ENCODE data around the gene SRC.

Gene SRC

GRCh38 chr20:37378785-37379598 is 33.1 kb downstream of the SRC start:
- H3K9me3 ChIP-seq (ENCODE audit: control insufficient read depth in 2 of 2, low read length in 2 of 2): no peaks in the 10 kb centered on the region
- peaks cover 3 to 14% of the 10 kb centered on the region in 2 donors for H3K36me3 ChIP-seq (ENCODE audit: control insufficient read depth in 2 of 2, insufficient read depth in 2 of 2, low read length in 2 of 2)
- H3K27me3 ChIP-seq (ENCODE audit: control insufficient read depth in 1 of 2, insufficient read depth in 2 of 2, low read length in 2 of 2): no peaks in the 10 kb centered on the region
- H3K27ac ChIP-seq (ENCODE audit: low read length): no peak overlapping the region
- H3K4me3 ChIP-seq (ENCODE audit: low read length in 2 of 2): no peak overlapping the region
- peaks cover 2% of the 10 kb centered on the region for H3K4me1 ChIP-seq (ENCODE audit: control insufficient read depth, insufficient read depth, low read length)
- H3K9ac ChIP-seq (ENCODE audit: low read length in 2 of 2): no peak overlapping the region

GRCh38 chr20:37379967-37380828 is 34.3 kb downstream of the SRC start:
- H3K9ac ChIP-seq (ENCODE audit: low read length in 2 of 2): no peak overlapping the region
- H3K27ac ChIP-seq (ENCODE audit: low read length): no peak overlapping the region

GRCh38 chr20:37380864-37381579 is 35.1 kb downstream of the SRC start:
- H3K9ac ChIP-seq (ENCODE audit: low read length in 2 of 2): no peak overlapping the region
- H3K27ac ChIP-seq (ENCODE audit: low read length): no peak overlapping the region

More at GRCh38 chr20:37379967-37380828, 34.3 kb downstream of the SRC start:
- peaks cover 3 to 15% of the 10 kb centered on the region in 2 donors for H3K36me3 ChIP-seq (ENCODE audit: control insufficient read depth in 2 of 2, insufficient read depth in 2 of 2, low read length in 2 of 2)
- H3K4me3 ChIP-seq (ENCODE audit: low read length in 2 of 2): no peak overlapping the region
- peaks cover 9% of the 10 kb centered on the region for H3K4me1 ChIP-seq (ENCODE audit: control insufficient read depth, insufficient read depth, low read length)
- no peaks in the 10 kb centered on the region for H3K27me3 ChIP-seq (ENCODE audit: control insufficient read depth in 1 of 2, insufficient read depth in 2 of 2, low read length in 2 of 2)
- no peaks in the 10 kb centered on the region for H3K9me3 ChIP-seq (ENCODE audit: control insufficient read depth in 2 of 2, low read length in 2 of 2)

GRCh38 chr20:37381621-37382471 is 35.9 kb downstream of the SRC start:
- Histone ChIP-seq H3K27ac (ENCODE audit: low read length) (no peak overlapping the region), H3K9me3 (ENCODE audit: control insufficient read depth in 2 of 2, low read length in 2 of 2) (no peaks in the 10 kb centered on the region), H3K9ac (ENCODE audit: low read length in 2 of 2) (no peak overlapping the region), H3K4me1 (ENCODE audit: control insufficient read depth, insufficient read depth, low read length) (peaks cover 9% of the 10 kb centered on the region), H3K36me3 (ENCODE audit: control insufficient read depth in 2 of 2, insufficient read depth in 2 of 2, low read length in 2 of 2) (peaks cover 9 to 20% of the 10 kb centered on the region in 2 donors), H3K27me3 (ENCODE audit: control insufficient read depth in 1 of 2, insufficient read depth in 2 of 2, low read length in 2 of 2) (no peaks in the 10 kb centered on the region), H3K4me3 (ENCODE audit: low read length in 2 of 2) (no peak overlapping the region)

More at GRCh38 chr20:37380864-37381579, 35.1 kb downstream of the SRC start:
- Histone ChIP-seq H3K4me1 (ENCODE audit: control insufficient read depth, insufficient read depth, low read length) (peaks cover 9% of the 10 kb centered on the region), H3K27me3 (ENCODE audit: control insufficient read depth in 1 of 2, insufficient read depth in 2 of 2, low read length in 2 of 2) (no peaks in the 10 kb centered on the region), H3K9me3 (ENCODE audit: control insufficient read depth in 2 of 2, low read length in 2 of 2) (no peaks in the 10 kb centered on the region), H3K4me3 (ENCODE audit: low read length in 2 of 2) (no peak overlapping the region), H3K36me3 (ENCODE audit: control insufficient read depth in 2 of 2, insufficient read depth in 2 of 2, low read length in 2 of 2) (peaks cover 8 to 15% of the 10 kb centered on the region in 2 donors)

GRCh38 chr20:37382482-37383120 is 36.7 kb downstream of the SRC start:
- Histone ChIP-seq H3K4me1 (ENCODE audit: control insufficient read depth, insufficient read depth, low read length) (peaks cover 9% of the 10 kb centered on the region), H3K9me3 (ENCODE audit: control insufficient read depth in 2 of 2, low read length in 2 of 2) (no peaks in the 10 kb centered on the region), H3K4me3 (ENCODE audit: low read length in 2 of 2) (no peak overlapping the region), H3K27ac (ENCODE audit: low read length) (no peak overlapping the region), H3K9ac (ENCODE audit: low read length in 2 of 2) (no peak overlapping the region), H3K27me3 (ENCODE audit: control insufficient read depth in 1 of 2, insufficient read depth in 2 of 2, low read length in 2 of 2) (no peaks in the 10 kb centered on the region), H3K36me3 (ENCODE audit: control insufficient read depth in 2 of 2, insufficient read depth in 2 of 2, low read length in 2 of 2) (peaks cover 6 to 18% of the 10 kb centered on the region in 2 donors)

- H3K9me3 ChIP-seq (ENCODE audit: control insufficient read depth in 2 of 2, low read length in 2 of 2): no peaks in the 10 kb centered on the region
- peaks cover 9% of the 10 kb centered on the region for H3K4me1 ChIP-seq (ENCODE audit: control insufficient read depth, insufficient read depth, low read length)
- peak overlapping the region in 1 of 2 donors; percentile 68 for H3K4me3 ChIP-seq (ENCODE audit: low read length in 2 of 2)
- peaks cover 6 to 18% of the 10 kb centered on the region in 2 donors for H3K36me3 ChIP-seq (ENCODE audit: control insufficient read depth in 2 of 2, insufficient read depth in 2 of 2, low read length in 2 of 2)
- H3K27me3 ChIP-seq (ENCODE audit: control insufficient read depth in 1 of 2, insufficient read depth in 2 of 2, low read length in 2 of 2): no peaks in the 10 kb centered on the region
- H3K9ac ChIP-seq (ENCODE audit: low read length in 2 of 2): no peak overlapping the region
- no peak overlapping the region for H3K27ac ChIP-seq (ENCODE audit: low read length)
Measured at GRCh38 chr20:37383229-37383989, 37.5 kb downstream of the SRC start.

- Histone ChIP-seq H3K4me1 (ENCODE audit: control insufficient read depth, insufficient read depth, low read length) (peaks cover 9% of the 10 kb centered on the region), H3K9me3 (ENCODE audit: control insufficient read depth in 2 of 2, low read length in 2 of 2) (no peaks in the 10 kb centered on the region), H3K9ac (ENCODE audit: low read length in 2 of 2) (peak overlapping the region in 1 of 2 donors; percentile 21), H3K27me3 (ENCODE audit: control insufficient read depth in 1 of 2, insufficient read depth in 2 of 2, low read length in 2 of 2) (no peaks in the 10 kb centered on the region), H3K27ac (ENCODE audit: low read length) (no peak overlapping the region), H3K36me3 (ENCODE audit: control insufficient read depth in 2 of 2, insufficient read depth in 2 of 2, low read length in 2 of 2) (peaks cover 6 to 18% of the 10 kb centered on the region in 2 donors), H3K4me3 (ENCODE audit: low read length in 2 of 2) (peak overlapping the region; percentile 2 to 68)
Measured at GRCh38 chr20:37384683-37385174, 38.8 kb downstream of the SRC start.

GRCh38 chr20:37385176-37385575 is 39.2 kb downstream of the SRC start:
- H3K4me3 ChIP-seq (ENCODE audit: low read length in 2 of 2): peak overlapping the region in 1 of 2 donors; percentile 68
- H3K36me3 ChIP-seq (ENCODE audit: control insufficient read depth in 2 of 2, insufficient read depth in 2 of 2, low read length in 2 of 2): peaks cover 6 to 20% of the 10 kb centered on the region in 2 donors
- no peak overlapping the region for H3K9ac ChIP-seq (ENCODE audit: low read length in 2 of 2)
- H3K9me3 ChIP-seq (ENCODE audit: control insufficient read depth in 2 of 2, low read length in 2 of 2): no peaks in the 10 kb centered on the region
- H3K27me3 ChIP-seq (ENCODE audit: control insufficient read depth in 1 of 2, insufficient read depth in 2 of 2, low read length in 2 of 2): no peaks in the 10 kb centered on the region
- H3K27ac ChIP-seq (ENCODE audit: low read length): no peak overlapping the region
- peaks cover 9% of the 10 kb centered on the region for H3K4me1 ChIP-seq (ENCODE audit: control insufficient read depth, insufficient read depth, low read length)
